Neural progenitor cell (in vitro differentiated cells): ENCODE data around the gene KRTAP10-5.

Source experiments
- EZH2 ChIP-seq: fragments of 200-600 bp; sonication (generic); IDR thresholded peaks from 2 replicates; pipeline ENCODE4 v1.6.1; 2017; ENCODE audit warnings: antibody characterized with exemption, mild to moderate bottlenecking, moderate library complexity
- EZH2phosphoT487 ChIP-seq: fragments of 200-600 bp; sonication (generic); IDR thresholded peaks from 2 replicates; pipeline ENCODE4 v1.6.1; 2017; ENCODE audit warnings: antibody characterized with exemption
- TF ChIP-seq, protein P1 (sequence below): fragments of 200-600 bp; sonication (generic); IDR thresholded peaks from 2 replicates; pipeline ENCODE4 v1.5.1; 2017; ENCODE audit warnings: antibody characterized with exemption, mild to moderate bottlenecking

DNA sequence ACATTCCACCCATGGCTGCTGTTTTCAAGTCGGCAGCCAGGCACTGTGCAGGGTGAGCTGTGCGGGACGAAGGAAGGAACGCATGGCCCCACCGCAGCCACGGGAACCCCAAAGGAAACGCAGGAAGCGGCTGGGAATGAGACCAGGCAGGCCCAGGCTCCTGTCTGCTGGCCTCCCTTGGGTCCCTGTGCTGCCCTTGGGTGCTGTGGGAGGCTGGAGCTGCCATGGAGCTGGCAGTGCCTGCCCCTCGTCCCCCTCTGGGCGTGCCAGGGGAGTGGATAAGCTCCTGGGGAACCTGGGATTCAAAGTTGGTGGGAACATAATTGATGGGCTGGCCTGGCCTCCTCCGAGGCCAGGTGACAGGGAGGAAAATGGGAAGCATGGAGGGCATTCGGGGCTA is 12.1 kb downstream of the KRTAP10-5 start:
- TF ChIP-seq, protein P1, sequence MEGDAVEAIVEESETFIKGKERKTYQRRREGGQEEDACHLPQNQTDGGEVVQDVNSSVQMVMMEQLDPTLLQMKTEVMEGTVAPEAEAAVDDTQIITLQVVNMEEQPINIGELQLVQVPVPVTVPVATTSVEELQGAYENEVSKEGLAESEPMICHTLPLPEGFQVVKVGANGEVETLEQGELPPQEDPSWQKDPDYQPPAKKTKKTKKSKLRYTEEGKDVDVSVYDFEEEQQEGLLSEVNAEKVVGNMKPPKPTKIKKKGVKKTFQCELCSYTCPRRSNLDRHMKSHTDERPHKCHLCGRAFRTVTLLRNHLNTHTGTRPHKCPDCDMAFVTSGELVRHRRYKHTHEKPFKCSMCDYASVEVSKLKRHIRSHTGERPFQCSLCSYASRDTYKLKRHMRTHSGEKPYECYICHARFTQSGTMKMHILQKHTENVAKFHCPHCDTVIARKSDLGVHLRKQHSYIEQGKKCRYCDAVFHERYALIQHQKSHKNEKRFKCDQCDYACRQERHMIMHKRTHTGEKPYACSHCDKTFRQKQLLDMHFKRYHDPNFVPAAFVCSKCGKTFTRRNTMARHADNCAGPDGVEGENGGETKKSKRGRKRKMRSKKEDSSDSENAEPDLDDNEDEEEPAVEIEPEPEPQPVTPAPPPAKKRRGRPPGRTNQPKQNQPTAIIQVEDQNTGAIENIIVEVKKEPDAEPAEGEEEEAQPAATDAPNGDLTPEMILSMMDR, result no peak
- TF ChIP-seq EZH2, result no peak
- TF ChIP-seq EZH2phosphoT487, result no peak
